MM.1S (cell line): ENCODE data around the gene KRT17.
"Not testable (repeated sequence)": the region's sequence is repeated elsewhere in the genome, so short reads cannot be mapped to it uniquely, and the experiment has no call there.

ENCODE experiments used
- DNase-seq: peaks from one replicate; pipeline ENCODE4 v3.0.0-alpha.2; 2015
- H2AFZ ChIP-seq: fragments of 300-600 bp; sonication (generic); 2 replicates; pipeline ENCODE4 v1.6.0; 2016; ENCODE audit warnings: antibody characterized with exemption, low read length
- H3F3A ChIP-seq: fragments of 300-600 bp; sonication (generic); 2 replicates; pipeline ENCODE4 v1.6.1; 2016; ENCODE audit warnings: mild to moderate bottlenecking, antibody characterized with exemption, low read length, moderate library complexity, mixed read lengths; ENCODE audit not compliant: insufficient read depth
- H3K27ac ChIP-seq: fragments of 300-600 bp; sonication (generic); 2 replicates; pipeline ENCODE4 v1.5.1; 2016; ENCODE audit warnings: mild to moderate bottlenecking, low read length
- H3K27me3 ChIP-seq: fragments of 300-600 bp; sonication (generic); replicated peaks from 2 replicates; pipeline ENCODE4 v1.6.0; 2016; ENCODE audit warnings: low read length; ENCODE audit not compliant: insufficient read depth
- H3K36me3 ChIP-seq: fragments of 300-600 bp; sonication (generic); replicated peaks from 2 replicates; pipeline ENCODE4 v1.6.1; 2016; ENCODE audit warnings: mild to moderate bottlenecking, low read length, mixed read lengths; ENCODE audit not compliant: insufficient read depth
- H3K4me1 ChIP-seq: fragments of 300-600 bp; sonication (generic); 2 replicates; pipeline ENCODE4 v1.6.1; 2016; ENCODE audit warnings: low read length, mixed read lengths
- H3K4me2 ChIP-seq: fragments of 300-600 bp; sonication (generic); 2 replicates; pipeline ENCODE4 v1.6.0; 2016; ENCODE audit warnings: low read depth, low read length
- H3K4me3 ChIP-seq: fragments of 300-600 bp; sonication (generic); 2 replicates; pipeline ENCODE4 v1.5.1; 2016; ENCODE audit warnings: low read length, mixed read lengths
- H3K79me2 ChIP-seq: fragments of 300-600 bp; sonication (generic); 2 replicates; pipeline ENCODE4 v1.6.1; 2016; ENCODE audit warnings: mixed run types, low read length, mixed read lengths
- H3K9ac ChIP-seq: fragments of 300-600 bp; sonication (generic); 2 replicates; pipeline ENCODE4 v1.6.1; 2016; ENCODE audit warnings: low read length, mixed read lengths
- H3K9me2 ChIP-seq: fragments of 300-600 bp; sonication (generic); replicated peaks from 2 replicates; pipeline ENCODE4 v1.6.1; 2016; ENCODE audit warnings: mild to moderate bottlenecking, low read length, mixed read lengths; ENCODE audit not compliant: insufficient read depth
- H3K9me3 ChIP-seq: fragments of 300-600 bp; sonication (generic); replicated peaks from 2 replicates; pipeline ENCODE4 v1.6.1; 2016; ENCODE audit warnings: mild to moderate bottlenecking, low read length, mixed read lengths; ENCODE audit not compliant: insufficient read depth
- H4K20me1 ChIP-seq: fragments of 300-600 bp; sonication (generic); 2 replicates; pipeline ENCODE4 v1.6.1; 2016; ENCODE audit warnings: mild to moderate bottlenecking, low read length, moderate library complexity, mixed read lengths; ENCODE audit not compliant: insufficient read depth
- EZH2 ChIP-seq: fragments of 300-600 bp; sonication (generic); optimal IDR thresholded peaks from 2 replicates; pipeline ENCODE3; 2017; ENCODE audit warnings: low read depth, mild to moderate bottlenecking, antibody characterized with exemption, low read length, mixed read lengths
- EZH2phosphoT487 ChIP-seq: fragments of 300-600 bp; sonication (generic); IDR thresholded peaks from 2 replicates; pipeline ENCODE4 v1.6.1; 2018; ENCODE audit warnings: antibody characterized with exemption, low read length
- TF ChIP-seq, protein P1 (sequence below): fragments of 300-600 bp; sonication (generic); IDR thresholded peaks from 2 replicates; pipeline ENCODE4 v1.5.1; 2016; ENCODE audit warnings: antibody characterized with exemption, low read length, mixed read lengths

Gene KRT17

GRCh38 chr17:41617136-41617535, 7.2 kb downstream of the KRT17 start:
- Histone ChIP-seq H3K4me3 (no peak overlapping the region), H3K9me3 (no peaks in the 10 kb centered on the region), H2AFZ (no peak overlapping the region), H3K79me2 (no peaks in the 10 kb centered on the region), H3K9me2 (no peaks in the 10 kb centered on the region), H3F3A (no peaks in the 10 kb centered on the region), H3K27ac (no peak overlapping the region), H3K27me3 (peaks cover 54% of the 10 kb centered on the region), H4K20me1 (no peaks in the 10 kb centered on the region), H3K4me1 (no peaks in the 10 kb centered on the region), H3K4me2 (no peak overlapping the region), H3K9ac (no peak overlapping the region), H3K36me3 (no peaks in the 10 kb centered on the region)
- no peak for TF ChIP-seq EZH2phosphoT487
- no peak for TF ChIP-seq EZH2
- DNase-seq, result no peak

DNA sequence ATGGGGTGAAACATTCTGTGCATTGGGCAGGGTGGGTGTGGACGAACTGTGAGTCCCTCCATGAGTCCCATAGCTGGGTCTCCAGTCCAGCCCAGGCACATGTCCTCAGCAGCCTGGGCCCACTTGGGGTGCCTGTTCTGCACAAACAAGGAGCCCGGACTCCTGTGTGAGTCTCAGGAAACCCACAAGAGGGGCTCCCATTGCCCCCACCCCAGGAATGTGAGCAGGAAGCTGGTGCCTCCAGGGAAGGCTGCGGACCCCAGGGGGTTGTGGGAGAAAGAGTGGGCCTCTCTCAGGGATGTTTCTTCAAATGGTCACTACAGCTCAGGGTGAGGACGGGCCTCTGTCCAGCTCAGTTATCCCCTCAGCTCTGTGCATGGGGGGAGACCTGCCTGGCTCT, 7.9 kb downstream of the KRT17 start:
- not testable (repeated sequence) for H3F3A ChIP-seq, H3K9me3 ChIP-seq

DNA sequence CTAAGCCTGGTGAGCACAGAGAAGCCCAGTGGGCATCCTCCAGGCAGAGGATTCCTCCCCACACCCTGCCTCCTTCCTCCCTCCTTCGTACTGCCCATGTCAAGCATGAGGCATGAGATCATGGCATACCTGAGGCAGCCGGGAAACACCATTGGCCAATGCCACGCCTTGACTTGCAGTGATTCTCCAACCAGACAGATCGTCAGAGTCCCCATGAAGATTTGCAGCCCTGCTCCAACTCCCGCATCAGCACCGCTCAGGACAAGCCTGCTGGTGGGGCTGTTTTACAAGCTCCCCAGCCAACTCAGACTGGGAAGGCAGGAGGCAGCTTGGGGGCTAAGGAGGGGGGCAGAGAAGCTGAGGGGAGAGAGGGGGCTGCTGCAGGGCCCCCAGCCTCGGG, 8.9 kb downstream of the KRT17 start:
- Histone ChIP-seq H3K9me2 (no peaks in the 10 kb centered on the region), H3F3A (no peaks in the 10 kb centered on the region), H3K9ac (no peak overlapping the region), H3K79me2 (no peaks in the 10 kb centered on the region), H3K9me3 (no peaks in the 10 kb centered on the region), H3K4me3 (no peak overlapping the region), H3K4me1 (no peaks in the 10 kb centered on the region), H3K36me3 (no peaks in the 10 kb centered on the region), H2AFZ (no peak overlapping the region), H3K4me2 (no peak overlapping the region), H4K20me1 (no peaks in the 10 kb centered on the region), H3K27me3 (peaks cover 51% of the 10 kb centered on the region), H3K27ac (no peak overlapping the region)
- DNase-seq, result no peak
- TF ChIP-seq EZH2, result no peak
- TF ChIP-seq EZH2phosphoT487, result no peak
- TF ChIP-seq, protein P1, sequence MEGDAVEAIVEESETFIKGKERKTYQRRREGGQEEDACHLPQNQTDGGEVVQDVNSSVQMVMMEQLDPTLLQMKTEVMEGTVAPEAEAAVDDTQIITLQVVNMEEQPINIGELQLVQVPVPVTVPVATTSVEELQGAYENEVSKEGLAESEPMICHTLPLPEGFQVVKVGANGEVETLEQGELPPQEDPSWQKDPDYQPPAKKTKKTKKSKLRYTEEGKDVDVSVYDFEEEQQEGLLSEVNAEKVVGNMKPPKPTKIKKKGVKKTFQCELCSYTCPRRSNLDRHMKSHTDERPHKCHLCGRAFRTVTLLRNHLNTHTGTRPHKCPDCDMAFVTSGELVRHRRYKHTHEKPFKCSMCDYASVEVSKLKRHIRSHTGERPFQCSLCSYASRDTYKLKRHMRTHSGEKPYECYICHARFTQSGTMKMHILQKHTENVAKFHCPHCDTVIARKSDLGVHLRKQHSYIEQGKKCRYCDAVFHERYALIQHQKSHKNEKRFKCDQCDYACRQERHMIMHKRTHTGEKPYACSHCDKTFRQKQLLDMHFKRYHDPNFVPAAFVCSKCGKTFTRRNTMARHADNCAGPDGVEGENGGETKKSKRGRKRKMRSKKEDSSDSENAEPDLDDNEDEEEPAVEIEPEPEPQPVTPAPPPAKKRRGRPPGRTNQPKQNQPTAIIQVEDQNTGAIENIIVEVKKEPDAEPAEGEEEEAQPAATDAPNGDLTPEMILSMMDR, result no peak

More for the DNA sequence above, 7.9 kb downstream of the KRT17 start:
- not testable (repeated sequence) for H3K79me2 ChIP-seq, H3K4me1 ChIP-seq, H3K9me2 ChIP-seq, DNase-seq, H4K20me1 ChIP-seq, H3K4me2 ChIP-seq, H3K36me3 ChIP-seq, H3K4me3 ChIP-seq, H3K9ac ChIP-seq, H3K27ac ChIP-seq, H2AFZ ChIP-seq
- peaks cover 51% of the 10 kb centered on the region for H3K27me3 ChIP-seq

DNA sequence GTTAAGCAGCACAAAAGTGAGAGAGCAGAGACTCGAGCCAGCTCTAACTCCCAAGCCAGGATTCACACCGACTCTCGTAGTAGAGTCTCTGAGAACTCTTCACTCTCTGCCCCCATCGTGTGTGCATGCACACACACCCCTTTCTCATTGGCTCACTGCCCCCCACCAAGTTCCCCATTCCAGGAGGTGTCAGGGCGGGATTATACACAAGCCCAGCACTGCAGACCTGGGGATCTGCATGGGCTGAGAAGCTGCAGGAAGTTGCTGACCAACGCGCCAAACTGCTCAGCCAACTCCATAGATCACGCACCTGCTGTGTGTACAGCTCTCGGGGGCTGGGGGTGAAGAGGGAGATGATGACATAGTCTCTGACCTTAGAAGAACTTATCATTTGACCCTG, 9.6 kb downstream of the KRT17 start:
- H3F3A ChIP-seq, H3K79me2 ChIP-seq, H3K4me2 ChIP-seq, H3K27ac ChIP-seq, H3K4me1 ChIP-seq, H2AFZ ChIP-seq, H3K9me3 ChIP-seq, H3K9me2 ChIP-seq, H4K20me1 ChIP-seq, H3K4me3 ChIP-seq, DNase-seq, H3K9ac ChIP-seq, H3K36me3 ChIP-seq: not testable (repeated sequence)
- peaks cover 49% of the 10 kb centered on the region for H3K27me3 ChIP-seq

GRCh38 chr17:41614098-41614497, 10.3 kb downstream of the KRT17 start:
- H4K20me1 ChIP-seq, result no peaks in the 10 kb centered on the region
- no peaks in the 10 kb centered on the region for H3K9me3 ChIP-seq
- H3K9ac ChIP-seq, result no peak overlapping the region
- no peak overlapping the region for H2AFZ ChIP-seq
- no peak overlapping the region for H3K4me3 ChIP-seq
- no peak for DNase-seq
- H3K36me3 ChIP-seq, result no peaks in the 10 kb centered on the region
- H3F3A ChIP-seq, result no peaks in the 10 kb centered on the region
- no peaks in the 10 kb centered on the region for H3K79me2 ChIP-seq
- no peaks in the 10 kb centered on the region for H3K9me2 ChIP-seq
- no peaks in the 10 kb centered on the region for H3K4me1 ChIP-seq
- no peak overlapping the region for H3K4me2 ChIP-seq
- peaks cover 45% of the 10 kb centered on the region for H3K27me3 ChIP-seq
- H3K27ac ChIP-seq, result no peak overlapping the region
- TF ChIP-seq EZH2, result no peak
- TF ChIP-seq, protein P1, result no peak
- TF ChIP-seq EZH2phosphoT487, result no peak
